Ascending aorta (tissue), 2 donors: ENCODE data around the gene CAVIN2. TPM values are rescaled to one million over a fixed set of nuclear protein-coding genes. Genes with fewer than 3 reads are reported as not detected.

Source experiments
- DNase-seq, 2 donors: peaks; one replicate each; pipeline ENCODE4 v3.0.0-alpha.2; 2019; ENCODE audit warnings: low spot score in 2 of 2
- H3K27ac ChIP-seq, 2 donors: fragments of 200-600 bp; sonication (generic); one replicate each; pipeline ENCODE4 v1.5.1; 2016 to 2017; ENCODE audit warnings: mild to moderate bottlenecking in 1 of 2
- H3K27me3 ChIP-seq: fragments of 200-600 bp; sonication (generic); one replicate; pipeline ENCODE4 v1.5.1; 2017
- H3K36me3 ChIP-seq, 2 donors: fragments of 200-600 bp; sonication (generic); one replicate each; pipeline ENCODE4 v1.5.1; 2016
- H3K4me1 ChIP-seq, 2 donors: fragments of 200-600 bp; sonication (generic); one replicate each; pipeline ENCODE4 v1.5.1; 2016 to 2017; ENCODE audit warnings: mild to moderate bottlenecking in 1 of 2
- H3K4me3 ChIP-seq, 2 donors: fragments of 200-600 bp; sonication (generic); one replicate each; pipeline ENCODE4 v1.5.1; 2016 to 2017; ENCODE audit warnings: mild to moderate bottlenecking in 1 of 2
- H3K9me3 ChIP-seq, 2 donors: fragments of 200-600 bp; sonication (generic); one replicate each; pipeline ENCODE4 v1.5.1; 2016
- CTCF ChIP-seq, 3 experiments: fragments of 200-600 bp in 2 of 3; fragments of 450-650 bp in 1 of 3; sonication (generic) in 2 of 3; IDR thresholded peaks; one replicate each; pipeline ENCODE4 v1.5.1; 2016 to 2019; ENCODE audit warnings: antibody characterized with exemption in 3 of 3, mild to moderate bottlenecking in 1 of 3, moderate library complexity in 1 of 3
- intact Hi-C: fragments of 100-400 bp; cut with DNase I; formaldehyde crosslinking; loops from one replicate; pipeline ENCODE4 v1.15.1; 2023
- total RNA-seq: library from RNA; depleted of rRNA; stranded (reverse); fragments of >200 nt; gene quantifications from one replicate; pipeline ENCODE4 v1.1.0, GENCODE V29; 2016

Gene CAVIN2
- total RNA-seq, 1 donor from 2014 or later, result 43.4 TPM

- no peak for TF ChIP-seq CTCF (IDR thresholded peaks at IDR 0.05)
- Histone ChIP-seq H3K27me3 (no peaks in the 10 kb centered on the region), H3K4me3 (no peak overlapping the region), H3K9me3 (no peaks in the 10 kb centered on the region), H3K36me3 (no peaks in the 10 kb centered on the region), H3K27ac (no peak overlapping the region), H3K4me1 (peaks cover 0 to 10% of the 10 kb centered on the region in 2 donors)
- no peak for DNase-seq
- intact Hi-C loops, result no loop called here
Measured at GRCh38 chr2:191869781-191870180, 22.9 kb upstream of the CAVIN2 start.

DNA sequence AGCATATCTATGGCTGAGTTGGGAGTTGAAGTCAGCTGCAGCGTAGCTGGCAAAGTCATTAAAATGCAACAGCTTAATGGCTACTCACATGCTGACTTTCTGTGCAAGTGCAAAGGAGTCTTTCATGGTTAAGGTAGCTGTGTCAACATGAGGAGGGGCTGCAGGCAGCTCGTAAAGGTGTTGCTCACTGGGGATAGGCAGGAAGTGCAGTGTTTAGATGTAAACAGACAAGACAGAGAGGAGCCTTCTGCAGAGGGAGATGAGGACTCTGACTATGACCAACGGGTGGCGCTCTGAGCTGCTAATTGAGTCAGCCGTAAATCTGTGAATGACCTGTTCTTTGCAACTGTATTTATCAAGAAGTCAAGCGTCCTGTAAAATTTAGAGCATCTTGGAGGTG, 22.3 kb upstream of the CAVIN2 start:
- Histone ChIP-seq H3K27me3 (no peaks in the 10 kb centered on the region), H3K36me3 (no peaks in the 10 kb centered on the region), H3K4me3 (no peak overlapping the region), H3K27ac (no peak overlapping the region), H3K4me1 (peaks cover 0 to 10% of the 10 kb centered on the region in 2 donors), H3K9me3 (no peaks in the 10 kb centered on the region)
- intact Hi-C loops, result no loop called here
- TF ChIP-seq CTCF (IDR thresholded peaks at IDR 0.05), result no peak
- DNase-seq, result no peak

DNA sequence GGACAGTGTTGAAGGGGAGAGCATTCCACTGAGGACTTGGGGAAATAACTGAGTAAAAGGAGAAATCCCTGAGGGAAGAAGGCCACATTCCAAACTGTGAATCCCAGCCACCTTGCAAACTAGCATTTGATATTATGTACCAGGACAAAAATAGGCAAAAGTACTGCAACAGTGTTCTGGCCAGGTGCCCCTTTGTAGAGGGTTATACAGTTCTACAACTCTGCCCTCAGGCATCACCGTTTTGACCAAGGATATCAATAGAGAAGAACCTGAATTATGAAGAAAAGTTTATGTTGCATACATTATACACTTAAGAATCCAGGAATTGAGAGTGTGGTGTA, 20.6 kb upstream of the CAVIN2 start:
- H3K27ac ChIP-seq, result peak overlapping the region in 1 of 2 donors; percentile 41
- intact Hi-C loops, result no loop called here
- DNase-seq, result no peak
- H3K27me3 ChIP-seq, result no peaks in the 10 kb centered on the region
- no peaks in the 10 kb centered on the region for H3K9me3 ChIP-seq
- H3K4me3 ChIP-seq, result no peak overlapping the region
- H3K36me3 ChIP-seq, result no peaks in the 10 kb centered on the region
- no peak for TF ChIP-seq CTCF (IDR thresholded peaks at IDR 0.05)
- H3K4me1 ChIP-seq, result peaks cover 0 to 10% of the 10 kb centered on the region in 2 donors

DNA sequence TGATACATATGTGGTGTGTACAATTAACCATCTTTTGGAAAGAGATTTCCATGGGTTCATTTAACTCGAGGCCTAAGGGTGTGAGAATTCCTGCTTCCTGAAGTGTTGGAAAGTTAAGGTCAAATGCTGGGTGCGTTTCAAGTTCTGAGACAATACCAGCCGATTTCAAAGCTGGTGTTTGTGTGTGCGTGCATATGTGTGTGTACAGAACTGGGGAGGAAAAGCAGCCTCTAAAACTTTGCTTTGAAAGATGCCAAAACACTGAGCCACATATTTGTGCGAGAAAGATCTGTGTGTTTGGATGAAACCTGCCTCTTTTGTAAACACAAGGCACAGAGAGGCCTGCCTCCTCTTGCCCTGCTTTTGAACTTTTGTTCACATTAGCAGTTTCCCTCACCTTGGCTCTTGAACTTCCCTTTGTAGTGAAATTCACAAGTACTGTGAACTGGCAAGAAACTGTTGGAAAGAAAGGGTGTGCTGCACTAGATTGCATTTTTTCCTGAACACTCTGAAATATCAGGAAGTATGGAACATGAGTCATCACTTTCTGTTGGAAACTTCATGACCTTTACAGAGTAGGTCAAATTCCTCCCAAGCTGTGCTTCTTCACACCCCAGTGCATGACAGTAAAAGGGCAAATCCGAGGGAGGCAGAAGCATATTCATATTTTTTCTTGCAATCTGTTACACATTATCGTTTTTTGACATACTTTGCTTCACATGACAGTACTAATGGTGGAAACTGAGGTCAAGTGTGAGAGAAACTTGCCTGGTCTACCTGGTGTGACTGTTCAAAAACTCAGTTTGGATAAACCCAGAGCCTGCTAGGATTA, 20.0 kb upstream of the CAVIN2 start:
- H3K4me3 ChIP-seq, result no peak overlapping the region
- TF ChIP-seq CTCF (IDR thresholded peaks at IDR 0.05), result no peak
- H3K9me3 ChIP-seq, result no peaks in the 10 kb centered on the region
- peaks cover 0 to 10% of the 10 kb centered on the region in 2 donors for H3K4me1 ChIP-seq
- no peaks in the 10 kb centered on the region for H3K36me3 ChIP-seq
- H3K27ac ChIP-seq, result peak overlapping the region; percentile 17 to 46
- no peak for DNase-seq
- intact Hi-C loops, result no loop called here
- no peaks in the 10 kb centered on the region for H3K27me3 ChIP-seq

- intact Hi-C loops, result no loop called here
- Histone ChIP-seq H3K27ac (peak overlapping the region in 1 of 2 donors; percentile 46), H3K36me3 (no peaks in the 10 kb centered on the region), H3K27me3 (no peaks in the 10 kb centered on the region), H3K4me3 (no peak overlapping the region), H3K4me1 (peaks cover 0 to 10% of the 10 kb centered on the region in 2 donors), H3K9me3 (no peaks in the 10 kb centered on the region)
- no peak for TF ChIP-seq CTCF (IDR thresholded peaks at IDR 0.05)
- no peak for DNase-seq
Measured at GRCh38 chr2:191866195-191866594, 19.3 kb upstream of the CAVIN2 start.
